ENCODE data around the gene ZNF41. TPM values are rescaled to one million over a fixed set of nuclear protein-coding genes. Genes with fewer than 3 reads are reported as not detected.

The ZNF41 gene
- total and polyA plus RNA-seq, 2 of the 13 experiments (the other 11 are each of a cell fraction or from before 2014, with no cell fraction given): 2.3 to 3.9 TPM

GRCh38 chrX:47482512-47483305, at the start of gene ZNF41 (continued):
- TF ChIP-seq TFAP4 (IDR thresholded peaks at IDR 0.05; ENCODE audit: borderline replicate concordance, low read depth) (no peak), ZBTB21 (CRISPR knock-in tag; IDR thresholded peaks at IDR 0.05) (no peak), ZNF879 (CRISPR knock-in tag; IDR thresholded peaks at IDR 0.05) (no peak), KDM5A (IDR thresholded peaks at IDR 0.05; ENCODE audit: borderline replicate concordance, low read length) (0 out of 2 replicates have a peak, but pooled peaks have one; percentile 21), EZH2 (conservative IDR thresholded peaks at IDR 0.05; ENCODE audit: low read depth, low read length) (no peak), GABPA (IDR thresholded peaks at IDR 0.05; ENCODE audit: low read depth, low read length) (peak; percentile 56), GABPA (CRISPR knock-in tag; IDR thresholded peaks at IDR 0.05; ENCODE audit: low read depth) (peak; percentile 73), ZNF431 (CRISPR knock-in tag; IDR thresholded peaks at IDR 0.05; ENCODE audit: borderline replicate concordance, low read depth) (no peak), ZNF598 (CRISPR knock-in tag; IDR thresholded peaks at IDR 0.05; ENCODE audit: borderline replicate concordance) (0 out of 2 replicates have a peak, but pooled peaks have one; percentile 14), TCF12 (IDR thresholded peaks at IDR 0.05) (no peak), TCF12 (CRISPR knock-in tag; IDR thresholded peaks at IDR 0.05) (no peak), PHF8 (CRISPR knock-in tag; IDR thresholded peaks at IDR 0.05) (peak; percentile 70), HOXA7 (CRISPR knock-in tag; IDR thresholded peaks at IDR 0.05) (no peak), ZNF230 (CRISPR knock-in tag; IDR thresholded peaks at IDR 0.05) (no peak), POLR2A (IDR thresholded peaks at IDR 0.05; ENCODE audit: insufficient read depth in 1 of 2, low read depth in 2 of 2, low read length in 2 of 2) (peak in 1 of 2 experiments; percentile 26; a peak in 3 of 4 replicates), PREB (CRISPR knock-in tag; IDR thresholded peaks at IDR 0.05) (no peak), RBFOX2 (IDR thresholded peaks at IDR 0.05; ENCODE audit: low read depth, low read length) (peak; percentile 73), ZBTB14 (CRISPR knock-in tag; IDR thresholded peaks at IDR 0.05) (peak; percentile 93), MBD4 (IDR thresholded peaks at IDR 0.05; ENCODE audit: borderline replicate concordance, low read length) (no peak), ZNF10 (CRISPR knock-in tag; IDR thresholded peaks at IDR 0.05; ENCODE audit: borderline replicate concordance, low read depth) (no peak), ZIK1 (CRISPR knock-in tag; IDR thresholded peaks at IDR 0.05; ENCODE audit: borderline replicate concordance, low read depth) (no peak), PHF20 (CRISPR knock-in tag; IDR thresholded peaks at IDR 0.05) (peak; percentile 12; the same call in 1 of the 2 replicates), ZNF383 (CRISPR knock-in tag; IDR thresholded peaks at IDR 0.05; ENCODE audit: borderline replicate concordance) (no peak)
